ENCODE results near the gene ARFGAP1.

DNA sequence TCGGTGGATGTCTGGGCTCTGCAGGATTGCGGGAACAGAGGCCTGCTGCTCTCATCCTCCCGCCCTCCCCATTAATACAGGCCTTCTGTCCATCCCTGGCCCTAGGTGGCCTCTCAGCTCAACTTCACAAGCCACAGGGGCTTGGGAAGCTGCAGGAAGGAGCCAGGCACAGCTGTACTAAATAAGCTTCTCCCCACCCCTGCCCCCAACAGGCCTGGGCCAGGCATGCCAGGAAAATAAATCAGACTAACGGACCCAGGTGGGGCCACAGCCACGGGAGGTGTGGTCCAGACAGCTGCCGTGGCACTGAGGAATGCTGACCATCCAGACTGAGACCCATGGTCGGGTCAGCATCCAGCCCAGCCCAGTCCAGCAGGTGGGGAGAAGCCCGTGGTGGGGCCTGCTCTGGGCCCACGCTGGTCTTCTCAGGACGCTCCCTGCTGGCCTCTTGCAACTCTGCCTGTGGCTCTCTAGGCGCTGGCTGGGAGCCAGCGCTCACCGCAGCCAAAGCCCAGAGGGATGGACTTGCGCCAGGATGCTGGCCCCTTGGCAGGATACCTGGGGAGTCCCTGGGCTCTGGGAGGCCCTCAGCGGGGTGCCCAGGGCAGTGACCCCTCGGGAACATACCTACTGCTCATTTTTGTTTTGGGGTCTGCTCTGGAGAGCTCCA, 48.1 kb upstream of the ARFGAP1 start:
- no peak for TF ChIP-seq POLR2AphosphoS5 (IDR thresholded peaks at IDR 0.05; ENCODE audit: low read depth)
- no peak for TF ChIP-seq EZH2phosphoT487 (IDR thresholded peaks at IDR 0.05; ENCODE audit: unreplicated experiment)
- TF ChIP-seq CREB1 (CRISPR knock-in tag; IDR thresholded peaks at IDR 0.05; ENCODE audit: low read depth): no peak
- TF ChIP-seq CTCF (conservative IDR thresholded peaks at IDR 0.05; ENCODE audit: low read depth in 2 of 2): peak in 1 of 2 experiments; percentile 9; a peak in 1 of 4 replicates
- no peak for TF ChIP-seq EZH2 (IDR thresholded peaks at IDR 0.05; ENCODE audit: low read depth, unreplicated experiment)
- TF ChIP-seq REST (IDR thresholded peaks at IDR 0.05; ENCODE audit: unreplicated experiment): no peak
- TF ChIP-seq JUNB (IDR thresholded peaks at IDR 0.05; ENCODE audit: unreplicated experiment): no peak
- TF ChIP-seq, protein P1, sequence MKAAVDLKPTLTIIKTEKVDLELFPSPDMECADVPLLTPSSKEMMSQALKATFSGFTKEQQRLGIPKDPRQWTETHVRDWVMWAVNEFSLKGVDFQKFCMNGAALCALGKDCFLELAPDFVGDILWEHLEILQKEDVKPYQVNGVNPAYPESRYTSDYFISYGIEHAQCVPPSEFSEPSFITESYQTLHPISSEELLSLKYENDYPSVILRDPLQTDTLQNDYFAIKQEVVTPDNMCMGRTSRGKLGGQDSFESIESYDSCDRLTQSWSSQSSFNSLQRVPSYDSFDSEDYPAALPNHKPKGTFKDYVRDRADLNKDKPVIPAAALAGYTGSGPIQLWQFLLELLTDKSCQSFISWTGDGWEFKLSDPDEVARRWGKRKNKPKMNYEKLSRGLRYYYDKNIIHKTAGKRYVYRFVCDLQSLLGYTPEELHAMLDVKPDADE (IDR thresholded peaks at IDR 0.05): no peak
- TF ChIP-seq ZNF114 (CRISPR knock-in tag; IDR thresholded peaks at IDR 0.05): no peak
- TF ChIP-seq STAT1 (IDR thresholded peaks at IDR 0.05; ENCODE audit: unreplicated experiment): no peak
- TF ChIP-seq ZNF331 (CRISPR knock-in tag; IDR thresholded peaks at IDR 0.05; ENCODE audit: low read depth): no peak
